ENCODE measurements around the gene ZYX. TPM values are rescaled to one million over a fixed set of nuclear protein-coding genes. Genes with fewer than 3 reads are reported as not detected.
A peak's percentile ranks its signal among the peaks of the same experiment; 100 is the strongest.

The ZYX gene
- total RNA-seq, 3 donors from 2014 or later = 60.2 to 61.0 (median 60.4) TPM

DNA sequence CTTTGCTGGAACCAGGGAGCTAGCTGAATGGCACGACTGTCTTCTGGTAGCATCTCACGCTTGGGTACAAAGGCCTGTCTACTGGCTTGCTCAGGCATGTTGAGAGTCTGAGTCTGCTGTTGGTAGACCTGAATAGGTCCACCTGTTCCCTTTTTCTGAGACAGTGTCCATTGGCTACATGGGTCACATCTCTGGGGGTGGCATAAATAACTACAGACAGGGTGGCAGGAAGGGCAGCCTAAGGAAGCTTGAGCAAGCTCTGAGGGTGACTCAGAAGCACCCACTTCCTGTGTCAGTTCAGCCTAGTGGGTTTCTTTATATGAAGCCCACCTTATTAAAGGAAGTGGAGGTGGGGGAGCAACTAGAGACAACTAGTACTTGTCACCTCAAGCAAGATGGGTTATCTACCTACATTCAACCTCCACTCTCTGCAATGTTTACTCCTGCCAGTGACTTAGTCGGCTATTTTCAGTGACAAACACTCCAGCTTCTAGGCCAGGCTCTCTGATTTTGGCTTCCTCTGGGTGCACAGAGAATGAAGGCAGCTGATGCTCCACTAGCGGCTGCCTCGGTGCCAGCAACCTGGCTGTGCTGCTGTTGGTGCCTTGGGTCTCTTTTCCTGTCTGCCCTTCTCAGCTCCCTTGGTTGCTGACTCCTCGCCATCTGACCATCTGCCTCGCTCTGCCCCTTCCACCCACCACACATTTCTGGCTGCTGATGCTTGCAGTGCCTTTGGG is 5.7 kb upstream of the ZYX start:
- intact Hi-C loops (cut with DNase I; ENCODE audit: low total_unique reads) = no loop called here
- H3K4me1 ChIP-seq = no peaks in the 10 kb centered on the region
- no peak overlapping the region for H3K4me3 ChIP-seq
- H3K9me3 ChIP-seq = no peaks in the 10 kb centered on the region
- peak overlapping the region in 1 of 2 donors; percentile 39 for H3K27ac ChIP-seq
- no peaks in the 10 kb centered on the region for H3K27me3 ChIP-seq
- DNase-seq (ENCODE audit: low spot score in 2 of 2) = no peak
- TF ChIP-seq POLR2A (IDR thresholded peaks at IDR 0.05) (no peak), POLR2AphosphoS5 (IDR thresholded peaks at IDR 0.05) (no peak)
- TF ChIP-seq, protein P1, sequence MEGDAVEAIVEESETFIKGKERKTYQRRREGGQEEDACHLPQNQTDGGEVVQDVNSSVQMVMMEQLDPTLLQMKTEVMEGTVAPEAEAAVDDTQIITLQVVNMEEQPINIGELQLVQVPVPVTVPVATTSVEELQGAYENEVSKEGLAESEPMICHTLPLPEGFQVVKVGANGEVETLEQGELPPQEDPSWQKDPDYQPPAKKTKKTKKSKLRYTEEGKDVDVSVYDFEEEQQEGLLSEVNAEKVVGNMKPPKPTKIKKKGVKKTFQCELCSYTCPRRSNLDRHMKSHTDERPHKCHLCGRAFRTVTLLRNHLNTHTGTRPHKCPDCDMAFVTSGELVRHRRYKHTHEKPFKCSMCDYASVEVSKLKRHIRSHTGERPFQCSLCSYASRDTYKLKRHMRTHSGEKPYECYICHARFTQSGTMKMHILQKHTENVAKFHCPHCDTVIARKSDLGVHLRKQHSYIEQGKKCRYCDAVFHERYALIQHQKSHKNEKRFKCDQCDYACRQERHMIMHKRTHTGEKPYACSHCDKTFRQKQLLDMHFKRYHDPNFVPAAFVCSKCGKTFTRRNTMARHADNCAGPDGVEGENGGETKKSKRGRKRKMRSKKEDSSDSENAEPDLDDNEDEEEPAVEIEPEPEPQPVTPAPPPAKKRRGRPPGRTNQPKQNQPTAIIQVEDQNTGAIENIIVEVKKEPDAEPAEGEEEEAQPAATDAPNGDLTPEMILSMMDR (IDR thresholded peaks at IDR 0.05) = no peak
- no peaks in the 10 kb centered on the region for H3K36me3 ChIP-seq

DNA sequence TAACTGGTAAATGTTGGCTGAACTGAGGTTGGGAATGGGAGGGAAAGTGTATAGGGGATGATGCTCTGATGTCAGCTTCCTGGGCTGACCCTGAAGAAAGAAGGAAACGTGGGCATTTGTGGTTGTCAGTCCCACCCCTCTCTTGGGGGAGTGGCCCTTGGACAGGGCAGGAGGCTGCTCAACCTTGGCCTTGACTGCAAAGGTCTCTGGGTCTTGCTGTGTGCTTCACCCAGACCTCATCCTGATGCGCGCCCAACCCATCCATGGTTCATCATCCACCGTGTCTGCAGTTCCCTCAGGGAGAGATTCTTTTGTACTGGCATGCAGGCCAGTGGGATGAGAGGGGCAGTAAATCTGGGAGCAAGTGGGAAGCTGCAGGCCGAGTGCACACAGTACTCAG is 4.7 kb upstream of the ZYX start:
- intact Hi-C loops (cut with DNase I; ENCODE audit: low total_unique reads) = no loop called here
- H3K4me3 ChIP-seq = no peak overlapping the region
- H3K27ac ChIP-seq = no peak overlapping the region
- no peaks in the 10 kb centered on the region for H3K9me3 ChIP-seq
- TF ChIP-seq POLR2AphosphoS5 (IDR thresholded peaks at IDR 0.05) (no peak), POLR2A (IDR thresholded peaks at IDR 0.05) (no peak)
- TF ChIP-seq, protein P1 (IDR thresholded peaks at IDR 0.05) = no peak
- no peak for DNase-seq (ENCODE audit: low spot score in 2 of 2)
- no peaks in the 10 kb centered on the region for H3K4me1 ChIP-seq
- no peaks in the 10 kb centered on the region for H3K27me3 ChIP-seq
- no peaks in the 10 kb centered on the region for H3K36me3 ChIP-seq

DNA sequence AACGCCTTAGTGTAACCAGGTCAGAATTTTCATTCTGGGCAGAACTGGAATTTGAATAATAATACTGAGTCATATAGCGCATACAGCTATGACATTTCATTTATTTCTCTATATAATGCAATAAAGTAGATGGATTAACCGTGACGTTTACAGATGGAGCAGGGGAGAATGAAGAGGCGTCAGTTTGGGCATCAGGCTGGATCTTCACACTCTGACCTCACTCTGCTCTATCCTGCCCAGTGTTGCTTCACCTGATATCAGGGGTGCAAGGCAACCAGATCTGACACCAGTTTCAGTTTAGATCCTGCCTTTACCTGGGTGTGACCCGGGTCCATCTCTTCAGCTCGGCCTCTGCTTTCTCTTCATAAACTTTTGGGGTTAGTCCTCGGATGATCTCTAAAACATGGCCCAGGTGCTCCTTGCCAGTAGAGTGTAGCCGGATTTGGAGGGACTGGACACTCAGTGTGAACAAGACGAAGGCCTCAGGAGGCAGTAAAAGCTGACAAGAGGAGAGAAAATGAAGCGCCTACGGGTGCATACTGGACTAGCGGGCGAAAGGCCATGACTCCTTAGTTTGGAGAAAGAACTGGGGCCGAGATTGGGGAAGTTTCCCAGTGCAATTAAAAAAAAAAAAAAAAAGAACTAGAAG is 1.4 kb upstream of the ZYX start:
- H3K27me3 ChIP-seq = no peaks in the 10 kb centered on the region

DNA sequence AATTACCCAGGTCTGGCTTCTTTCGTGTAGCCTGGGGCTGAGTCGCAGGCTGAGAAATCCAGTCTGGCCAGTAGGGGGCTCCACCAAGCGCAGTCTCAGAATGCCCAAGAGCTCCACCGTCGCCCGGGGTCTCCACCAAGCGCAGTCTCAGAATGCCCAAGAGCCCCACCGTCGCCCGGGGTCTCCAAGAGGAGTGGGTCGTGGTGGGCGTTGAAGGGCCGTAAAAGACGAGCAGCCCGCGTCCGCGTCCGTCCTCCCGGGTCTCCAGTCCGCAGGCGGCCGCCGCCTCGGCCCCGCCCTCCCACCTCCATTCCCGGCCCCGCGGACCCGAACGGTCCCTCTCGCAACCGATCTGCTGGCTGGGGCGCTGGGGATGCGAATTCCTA is 892 bp upstream of the ZYX start:
- peak; percentile 86 to 88 for DNase-seq (ENCODE audit: low spot score in 2 of 2)
- H3K36me3 ChIP-seq = no peaks in the 10 kb centered on the region
- intact Hi-C loops (cut with DNase I; ENCODE audit: low total_unique reads) = loop anchor here (5.0 kb wide), 1 partner anchor 107 kb away; no protein-coding TSS in a partner anchor
- no peak for TF ChIP-seq POLR2A (IDR thresholded peaks at IDR 0.05)
- TF ChIP-seq, protein P1 (IDR thresholded peaks at IDR 0.05) = peak; percentile 94 to 96 (median 95)
- peak overlapping the region; percentile 98 to 100 for H3K27ac ChIP-seq
- no peaks in the 10 kb centered on the region for H3K27me3 ChIP-seq
- H3K9me3 ChIP-seq = no peaks in the 10 kb centered on the region
- H3K4me3 ChIP-seq = peak overlapping the region; percentile 87 to 95 (median 94)
- H3K4me1 ChIP-seq = peaks cover 8 to 9% of the 10 kb centered on the region in 2 donors

More for the DNA sequence above, 1.4 kb upstream of the ZYX start:
- no peak for DNase-seq (ENCODE audit: low spot score in 2 of 2)
- intact Hi-C loops (cut with DNase I; ENCODE audit: low total_unique reads) = loop anchor here (5.0 kb wide), 1 partner anchor 108 kb away; no protein-coding TSS in a partner anchor
- Histone ChIP-seq H3K27ac (peak overlapping the region; percentile 98 to 100), H3K36me3 (no peaks in the 10 kb centered on the region), H3K4me3 (peak overlapping the region; percentile 87 to 95 (median 94)), H3K4me1 (peaks cover 8 to 9% of the 10 kb centered on the region in 2 donors), H3K9me3 (no peaks in the 10 kb centered on the region)
- TF ChIP-seq, protein P1 (IDR thresholded peaks at IDR 0.05) = no peak
- no peak for TF ChIP-seq POLR2AphosphoS5 (IDR thresholded peaks at IDR 0.05)
- no peak for TF ChIP-seq POLR2A (IDR thresholded peaks at IDR 0.05)
